HG03432 (cell line): ENCODE measurements around the gene SVIL.

Experiments used
- ATAC-seq: cut with Tn5 transposase; IDR thresholded peaks from one replicate; pipeline ENCODE4 v1.9.1; 2021; ENCODE audit warnings: mild to moderate bottlenecking, moderate library complexity; ENCODE audit not compliant: unreplicated experiment

Gene SVIL

GRCh38 chr10:29431711-29432110 is 203.1 kb downstream of the SVIL start:
- ATAC-seq: no peak

GRCh38 chr10:29430101-29430500 is 204.7 kb downstream of the SVIL start:
- no peak for ATAC-seq

DNA sequence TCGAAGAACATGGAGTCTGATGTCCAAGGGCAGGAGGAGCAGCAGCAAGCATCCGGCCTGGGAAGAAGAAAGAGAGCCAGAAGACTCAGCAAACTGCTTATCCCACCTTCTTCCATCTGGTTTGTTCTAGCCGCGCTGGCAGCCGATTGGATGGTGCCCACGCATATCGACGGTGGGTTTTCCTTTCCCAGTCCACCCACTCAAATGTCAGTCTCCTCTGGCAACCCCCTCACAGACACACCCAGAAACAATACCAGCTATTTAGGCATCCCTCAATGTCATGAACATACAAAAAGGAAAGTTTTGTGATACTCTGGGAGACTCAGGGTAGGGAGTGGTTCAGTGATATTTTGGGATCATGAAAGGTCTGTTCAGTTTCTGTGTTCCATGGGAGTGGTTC is 206.3 kb downstream of the SVIL start:
- no peak for ATAC-seq

GRCh38 chr10:29427667-29428066 is 207.1 kb downstream of the SVIL start:
- ATAC-seq: no peak

GRCh38 chr10:29426420-29426819 is 208.4 kb downstream of the SVIL start:
- ATAC-seq: no peak

- no peak for ATAC-seq
Observed at GRCh38 chr10:29424017-29424416, 210.8 kb downstream of the SVIL start.

GRCh38 chr10:29420744-29421143 is 214.0 kb downstream of the SVIL start:
- ATAC-seq: no peak

GRCh38 chr10:29417324-29417723 is 217.4 kb downstream of the SVIL start:
- no peak for ATAC-seq

DNA sequence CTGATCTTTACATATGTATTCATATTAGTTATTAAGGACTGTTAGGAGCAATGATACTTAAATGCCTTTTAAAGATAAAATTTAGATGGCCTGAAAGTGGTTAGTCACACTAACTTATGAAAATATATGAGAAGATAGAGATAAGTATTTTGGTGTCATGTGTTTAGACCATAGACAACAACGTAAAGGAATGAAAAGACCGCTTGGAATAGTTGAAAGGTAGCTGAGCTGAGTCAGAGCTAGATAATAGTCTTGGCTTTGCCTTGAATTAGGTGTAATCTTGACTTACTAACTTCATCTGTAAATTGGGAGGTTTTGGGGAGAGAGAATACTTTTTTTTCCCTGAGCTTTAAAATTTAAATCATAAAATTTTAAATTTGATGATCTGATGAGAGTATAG is 218.9 kb downstream of the SVIL start:
- ATAC-seq: no peak

DNA sequence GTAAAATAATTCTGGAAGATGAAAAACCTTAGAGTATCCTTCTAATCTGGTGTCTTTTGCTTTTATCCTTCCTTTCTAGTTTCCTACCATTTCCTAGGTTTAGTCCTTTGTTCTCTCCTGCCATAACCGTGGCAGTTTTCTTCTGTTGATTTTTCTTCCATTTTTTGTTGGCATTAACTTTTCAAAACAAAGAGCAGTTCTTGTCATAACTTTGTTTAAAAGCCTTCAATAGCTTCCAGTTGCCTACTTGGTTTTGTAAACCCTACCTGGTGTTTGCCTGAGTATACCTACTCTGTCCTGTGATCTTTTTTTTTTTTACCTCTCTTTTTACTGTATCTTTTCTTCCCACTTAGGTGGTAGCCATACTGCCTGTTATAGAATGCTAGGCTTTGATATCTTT is 220.3 kb downstream of the SVIL start:
- no peak for ATAC-seq

DNA sequence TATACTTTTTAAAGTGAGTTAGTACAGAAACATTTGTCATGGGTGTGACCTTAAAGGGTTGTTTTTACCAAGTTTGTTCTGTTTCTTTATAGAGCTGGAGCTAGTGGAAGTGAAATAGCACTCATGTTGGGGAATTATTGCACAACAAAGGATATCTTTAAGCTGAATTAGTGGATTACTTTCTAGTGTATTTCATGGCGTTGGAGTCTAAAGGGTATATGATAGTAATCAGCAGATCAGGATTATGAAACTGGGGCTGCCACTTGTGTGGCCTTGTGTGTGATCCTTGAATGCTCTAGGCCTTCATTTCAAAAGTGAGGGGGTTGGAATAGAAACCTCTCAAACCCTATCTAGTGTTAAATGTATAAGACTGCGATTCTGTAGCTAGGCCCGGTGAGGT is 222.3 kb downstream of the SVIL start:
- ATAC-seq: no peak

- no peak for ATAC-seq
Observed at GRCh38 chr10:29411666-29412315, 223.0 kb downstream of the SVIL start.

- ATAC-seq: peak; percentile 76
Observed at GRCh38 chr10:29409241-29410054, 225.3 kb downstream of the SVIL start.

DNA sequence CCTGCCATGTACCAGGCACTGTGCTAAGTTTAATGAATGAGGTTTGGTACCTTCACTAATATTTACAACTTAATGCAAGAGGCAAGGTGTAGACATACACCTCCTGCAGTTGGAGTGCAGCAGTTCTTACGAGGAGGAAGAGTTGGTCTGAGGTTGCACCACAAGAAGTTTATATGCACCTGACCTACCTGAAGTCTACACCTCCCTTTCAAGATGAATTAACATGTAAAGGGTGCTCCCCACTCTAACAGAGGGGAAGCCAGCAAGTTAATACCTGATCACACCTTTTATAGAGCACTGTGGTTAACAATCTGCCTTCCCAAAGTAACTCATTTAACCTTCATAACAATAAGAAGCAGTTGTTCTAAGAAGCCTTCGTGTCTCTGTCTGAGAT is 225.9 kb downstream of the SVIL start:
- ATAC-seq: no peak
